NCI-H2107 treated with DMSO at 0.1 percent for 48 hours (cell line): ENCODE data around the gene CCDC154.

ENCODE experiments used
- DNase-seq: peaks from one replicate; lab custom pipeline; 2025; ENCODE audit not compliant: unreplicated experiment; lab: John Stamatoyannopoulos, UW

The CCDC154 gene

DNA sequence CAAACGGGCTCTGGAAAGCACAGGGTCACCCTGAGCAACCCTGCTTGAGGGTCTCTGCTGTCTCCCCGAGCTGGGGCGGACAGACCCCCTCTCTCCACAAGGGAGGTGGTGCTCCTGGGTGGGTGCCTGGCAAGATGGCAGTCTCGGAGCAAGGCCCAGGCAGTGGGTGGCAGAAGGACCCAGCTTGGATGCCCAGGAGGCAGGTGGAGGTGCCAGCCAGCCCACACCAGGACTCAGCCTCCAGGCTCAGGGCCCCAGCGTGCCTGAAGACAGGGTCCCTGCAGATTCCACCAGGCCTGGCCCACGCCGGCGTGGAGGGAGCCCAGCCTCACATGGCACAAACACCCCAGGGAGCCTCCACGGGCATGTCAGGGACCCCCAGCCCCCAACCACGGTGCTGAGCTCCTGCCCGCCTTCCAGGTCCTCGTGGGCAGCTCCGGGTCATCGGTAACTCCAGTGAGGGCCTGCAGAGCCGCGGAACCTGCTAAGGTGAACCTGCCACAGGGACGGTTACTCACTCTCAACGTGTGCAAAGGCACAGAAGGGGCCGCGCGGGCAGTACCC lies 50.7 kb downstream of the CCDC154 start:
- no peak for DNase-seq

DNA sequence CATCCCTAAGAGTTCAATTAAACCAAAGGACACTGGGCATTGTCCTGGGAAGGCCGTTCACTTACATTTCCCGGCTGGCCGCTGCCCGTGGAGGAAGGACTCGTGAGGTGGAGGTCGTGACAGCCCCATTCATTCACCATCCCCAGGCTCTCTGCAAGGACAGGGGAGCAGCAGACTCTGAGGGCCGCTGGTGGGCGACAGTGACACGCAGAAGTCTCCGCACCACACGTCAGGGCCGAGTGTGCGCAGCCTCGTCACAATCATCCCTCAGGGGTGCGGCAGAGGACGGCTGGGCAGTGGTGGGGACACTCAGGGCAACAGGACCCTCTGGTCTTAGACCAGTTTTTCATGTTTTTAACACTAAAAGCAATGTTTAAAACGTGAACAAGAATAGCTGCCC lies 51.5 kb downstream of the CCDC154 start:
- no peak for DNase-seq

DNA sequence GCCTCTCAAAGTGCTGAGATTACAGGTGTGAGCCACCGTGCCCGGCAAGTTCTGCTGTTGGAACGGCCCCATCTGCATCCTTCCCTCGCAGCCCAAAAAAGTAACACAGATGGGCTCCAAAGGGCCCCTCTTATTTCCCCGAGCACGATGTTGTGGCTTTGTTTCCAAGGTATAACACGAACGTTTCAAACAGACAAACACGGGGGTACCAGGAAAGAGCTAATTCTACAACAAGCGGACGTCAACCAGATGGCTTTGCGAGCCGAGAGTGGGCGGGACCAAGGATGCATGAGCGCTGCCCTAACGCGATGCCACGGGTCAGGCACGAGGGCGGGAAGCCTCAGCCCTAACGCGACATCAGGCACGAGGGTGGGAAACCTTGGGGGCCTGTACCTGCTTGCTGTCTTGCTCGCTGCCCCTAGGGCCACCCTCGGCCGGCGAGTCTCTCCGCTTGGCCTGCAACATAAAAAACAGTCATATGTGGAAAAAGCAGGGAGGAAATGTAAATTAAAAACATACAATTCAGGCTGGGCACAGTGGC lies 54.0 kb downstream of the CCDC154 start:
- DNase-seq: no peak

DNA sequence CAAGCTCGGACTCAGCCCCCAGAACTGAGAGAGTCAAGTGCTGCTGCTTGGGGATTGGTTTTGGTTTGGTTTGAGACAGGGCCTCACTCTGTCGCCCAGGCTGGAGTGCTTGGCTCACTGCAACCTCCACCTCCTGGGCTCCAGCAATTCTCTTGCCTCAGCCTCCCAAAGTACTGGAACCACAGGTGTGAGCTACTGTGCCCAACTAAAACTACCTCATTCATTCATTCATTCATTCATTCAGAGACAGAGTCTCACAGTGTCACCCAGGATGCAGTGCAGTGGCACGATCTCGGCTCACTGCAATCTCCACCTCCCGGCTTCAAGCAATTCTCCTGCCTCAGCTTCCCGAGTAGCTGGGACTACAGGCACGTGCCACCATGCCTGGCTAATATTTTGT lies 54.6 kb downstream of the CCDC154 start:
- DNase-seq: no peak

DNA sequence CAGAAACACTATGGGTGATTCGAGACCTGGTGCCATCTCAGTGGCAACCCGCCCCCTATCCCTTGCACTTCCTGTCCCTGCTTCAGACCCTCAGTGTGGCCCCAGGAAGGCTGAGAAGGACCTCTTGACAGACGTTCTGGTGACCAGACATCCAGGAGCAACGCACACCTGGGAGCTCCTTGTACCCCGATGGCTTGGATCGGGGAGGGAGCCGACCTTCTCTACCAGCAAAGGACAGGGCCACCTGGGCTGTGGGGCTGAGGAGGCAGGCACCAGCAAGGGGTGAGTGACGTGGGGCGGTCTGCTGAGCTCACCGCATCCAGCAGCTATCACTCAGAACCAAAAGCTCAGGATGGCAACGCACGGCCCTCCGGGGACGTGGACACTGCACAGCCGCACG lies 57.0 kb downstream of the CCDC154 start:
- DNase-seq: no peak

DNA sequence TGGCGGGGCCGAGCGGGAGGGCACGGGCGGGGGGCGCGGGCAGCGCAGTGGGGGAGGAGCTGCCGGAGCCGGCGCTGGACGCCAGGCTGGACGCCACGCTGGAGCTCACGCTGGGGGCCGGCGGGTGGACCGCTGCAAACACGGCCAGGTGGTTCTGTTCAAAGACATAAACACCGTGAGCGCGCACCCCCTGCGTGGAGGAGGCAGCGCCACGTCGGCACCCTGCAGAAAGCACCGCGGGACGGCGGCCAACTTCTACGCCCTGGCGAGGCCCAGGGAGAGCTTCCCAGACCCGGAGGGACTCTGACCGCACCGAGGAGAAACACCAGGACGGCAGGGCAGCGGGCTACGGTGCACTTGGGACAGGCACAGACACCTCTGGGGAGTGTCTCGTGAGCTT lies 59.1 kb downstream of the CCDC154 start:
- no peak for DNase-seq
